GM18861 (cell line): ENCODE results near the gene GLTP.

Experiments used
- ATAC-seq: cut with Tn5 transposase; IDR thresholded peaks from one replicate; pipeline ENCODE4 v1.9.1; 2021; ENCODE audit not compliant: unreplicated experiment

The GLTP gene

GRCh38 chr12:109803678-109804077 lies 76.7 kb downstream of the GLTP start:
- ATAC-seq: no peak

GRCh38 chr12:109802828-109803227 lies 77.5 kb downstream of the GLTP start:
- ATAC-seq: no peak
